AG09319 (cell line): ENCODE data around the gene POLE4.

Experiments
- DNase-seq: peaks from one replicate; pipeline ENCODE4 v3.0.0-alpha.2; 2010; ENCODE audit warnings: low read depth; ENCODE audit errors: extremely low read depth
- CTCF ChIP-seq: IDR thresholded peaks from 2 replicates; pipeline ENCODE4 v1.5.1; 2011; ENCODE audit warnings: low read depth, mild to moderate bottlenecking, inconsistent platforms, low read length, moderate library complexity

Gene POLE4

GRCh38 chr2:74951211-74951754 is 7.2 kb upstream of the POLE4 start:
- no peak for DNase-seq
- no peak for TF ChIP-seq CTCF

- TF ChIP-seq CTCF: no peak
- DNase-seq: no peak
Observed at GRCh38 chr2:74952575-74952974, 5.9 kb upstream of the POLE4 start.

- TF ChIP-seq CTCF: no peak
- no peak for DNase-seq
Observed at GRCh38 chr2:74953796-74954499, 4.5 kb upstream of the POLE4 start.

GRCh38 chr2:74954500-74954874 is 4.0 kb upstream of the POLE4 start:
- DNase-seq: no peak

GRCh38 chr2:74957886-74958273 is 563 bp upstream of the POLE4 start:
- DNase-seq: no peak
- no peak for TF ChIP-seq CTCF

More at GRCh38 chr2:74954500-74954874, 4.0 kb upstream of the POLE4 start:
- no peak for TF ChIP-seq CTCF

GRCh38 chr2:74959106-74959751 is 786 bp downstream of the POLE4 start:
- no peak for TF ChIP-seq CTCF
- DNase-seq: no peak

GRCh38 chr2:74966887-74967286 is 8.4 kb downstream of the POLE4 start:
- no peak for TF ChIP-seq CTCF
- no peak for DNase-seq
